Measurements from ENCODE around the gene RUVBL1.

GRCh38 chr3:128123156-128123537 lies 465 bp downstream of the RUVBL1 start:
- TF ChIP-seq POLR2A (IDR thresholded peaks at IDR 0.05) (no peak), CTCF (IDR thresholded peaks at IDR 0.05) (no peak), EP300 (IDR thresholded peaks at IDR 0.05) (no peak)
